Neural progenitor cell (in vitro differentiated cells): ENCODE measurements around the gene ARHGEF35. TPM values are rescaled to one million over a fixed set of nuclear protein-coding genes. Genes with fewer than 3 reads are reported as not detected.
A peak's percentile ranks its signal among the peaks of the same experiment; 100 is the strongest.
"Not testable (repeated sequence)": the region's sequence is repeated elsewhere in the genome, so short reads cannot be mapped to it uniquely, and the experiment has no call there.

Experiments used
- DNase-seq: peaks from one replicate; pipeline ENCODE4 v3.0.0-alpha.2; 2016; ENCODE audit warnings: low spot score
- H2AFZ ChIP-seq: fragments of 200-600 bp; sonication (generic); replicated peaks from 2 replicates; pipeline ENCODE4 v1.6.1; 2016; ENCODE audit warnings: antibody characterized with exemption
- H3F3A ChIP-seq: fragments of 200-600 bp; sonication (generic); 2 replicates; pipeline ENCODE4 v1.6.1; 2016; ENCODE audit warnings: antibody characterized with exemption, low read depth
- H3K27ac ChIP-seq: fragments of 200-600 bp; sonication (generic); 2 replicates; pipeline ENCODE4 v1.5.1; 2016; ENCODE audit warnings: mild to moderate bottlenecking
- H3K27me3 ChIP-seq: fragments of 200-600 bp; sonication (generic); 2 replicates; pipeline ENCODE4 v1.6.1; 2016; ENCODE audit warnings: mild to moderate bottlenecking, moderate library complexity
- H3K36me3 ChIP-seq: fragments of 200-600 bp; sonication (generic); 2 replicates; pipeline ENCODE4 v1.5.1; 2016
- H3K4me1 ChIP-seq: fragments of 200-600 bp; sonication (generic); 2 replicates; pipeline ENCODE4 v1.6.1; 2016; ENCODE audit warnings: mixed run types
- H3K4me2 ChIP-seq: fragments of 200-600 bp; sonication (generic); 2 replicates; pipeline ENCODE4 v1.6.1; 2016
- H3K4me3 ChIP-seq: fragments of 200-600 bp; sonication (generic); 2 replicates; pipeline ENCODE4 v1.5.1; 2016
- H3K79me2 ChIP-seq: fragments of 200-600 bp; sonication (generic); 2 replicates; pipeline ENCODE4 v1.6.1; 2016; ENCODE audit warnings: low read depth
- H3K9ac ChIP-seq: fragments of 200-600 bp; sonication (generic); 2 replicates; pipeline ENCODE4 v1.6.1; 2016
- H3K9me3 ChIP-seq: fragments of 200-600 bp; sonication (generic); 2 replicates; pipeline ENCODE4 v1.5.1; 2016; ENCODE audit warnings: low read depth
- H4K20me1 ChIP-seq: fragments of 200-600 bp; sonication (generic); 2 replicates; pipeline ENCODE4 v1.6.1; 2016; ENCODE audit warnings: low read depth
- H3K27ac Mint-ChIP-seq: 3 replicates; pipeline ENCODE4 v1.8.0; 2021; ENCODE audit warnings: mixed read lengths
- H3K27me3 Mint-ChIP-seq: 2 replicates; pipeline ENCODE4 v1.8.0; 2022; ENCODE audit warnings: low read depth, mild to moderate bottlenecking, inconsistent platforms, moderate library complexity, mixed read lengths; ENCODE audit not compliant: insufficient read depth
- H3K36me3 Mint-ChIP-seq: 3 replicates; pipeline ENCODE4 v1.8.0; 2021; ENCODE audit warnings: mixed read lengths
- H3K4me1 Mint-ChIP-seq: 3 replicates; pipeline ENCODE4 v1.8.0; 2021; ENCODE audit warnings: mixed read lengths
- H3K4me3 Mint-ChIP-seq: 3 replicates; pipeline ENCODE4 v1.8.0; 2021; ENCODE audit warnings: mild to moderate bottlenecking, moderate library complexity, mixed read lengths
- H3K9me3 Mint-ChIP-seq: 3 replicates; pipeline ENCODE4 v1.8.0; 2020; ENCODE audit warnings: mixed read lengths
- CTCF ChIP-seq: fragments of 200-600 bp; sonication (generic); IDR thresholded peaks from 2 replicates; pipeline ENCODE4 v1.5.1; 2017; ENCODE audit warnings: antibody characterized with exemption, mild to moderate bottlenecking
- EZH2 ChIP-seq: fragments of 200-600 bp; sonication (generic); IDR thresholded peaks from 2 replicates; pipeline ENCODE4 v1.6.1; 2017; ENCODE audit warnings: antibody characterized with exemption, mild to moderate bottlenecking, moderate library complexity
- EZH2phosphoT487 ChIP-seq: fragments of 200-600 bp; sonication (generic); IDR thresholded peaks from 2 replicates; pipeline ENCODE4 v1.6.1; 2017; ENCODE audit warnings: antibody characterized with exemption
- total RNA-seq: library from RNA; depleted of rRNA; stranded (reverse); fragments of >200 nt; gene quantifications from 2 replicates; pipeline ENCODE4 v1.2.3, GENCODE V29; 2015; ENCODE audit warnings: low replicate concordance

Gene ARHGEF35
- total RNA-seq, 1 donor from 2014 or later: 0.97 TPM

DNA sequence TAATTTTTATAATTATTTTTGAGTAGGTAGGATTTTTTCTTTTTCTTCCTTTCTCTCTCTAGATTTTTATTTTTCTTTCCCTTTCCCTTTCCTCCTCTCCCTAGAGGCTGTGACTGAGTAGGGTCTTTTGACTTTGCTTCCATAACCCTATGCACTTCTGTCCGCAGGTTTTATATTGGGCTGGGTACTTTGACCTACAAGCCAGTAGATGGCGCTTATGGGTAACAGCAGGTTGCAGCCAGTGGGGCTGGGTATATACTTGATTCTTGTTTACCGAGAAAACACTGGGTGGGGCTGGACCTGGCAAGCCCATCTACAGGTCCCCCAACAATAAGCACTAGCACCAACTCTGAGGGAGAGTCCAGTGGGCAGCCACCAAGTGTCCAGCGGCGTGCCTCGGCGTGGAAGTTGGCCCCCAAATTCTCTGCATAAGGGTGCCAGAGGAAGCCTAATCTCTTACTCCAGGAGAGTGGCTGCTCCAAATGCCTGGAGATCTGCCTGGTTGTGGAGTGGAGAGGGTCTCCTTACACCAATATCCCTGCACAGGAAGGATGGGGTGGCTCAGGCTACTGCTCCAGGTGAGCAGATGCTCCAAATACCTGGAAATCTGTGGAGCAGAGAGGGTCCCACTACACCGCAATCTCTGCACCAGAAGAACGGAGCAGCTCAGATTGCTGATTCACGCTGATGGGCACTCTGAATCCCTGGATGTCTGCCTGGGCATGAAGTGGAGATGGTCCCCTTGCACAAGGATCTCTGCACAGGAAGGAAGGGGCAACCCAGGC lies 17.1 kb downstream of the ARHGEF35 start:
- not testable (repeated sequence) for H3K36me3 Mint-ChIP-seq, H3K4me1 Mint-ChIP-seq, H4K20me1 ChIP-seq, H3K27ac ChIP-seq, H2AFZ ChIP-seq, H3K4me3 ChIP-seq, H3K9me3 ChIP-seq, H3K27ac Mint-ChIP-seq, H3F3A ChIP-seq, H3K4me1 ChIP-seq, H3K27me3 Mint-ChIP-seq, H3K9ac ChIP-seq, H3K27me3 ChIP-seq, H3K4me3 Mint-ChIP-seq, H3K36me3 ChIP-seq, H3K9me3 Mint-ChIP-seq, H3K4me2 ChIP-seq, H3K79me2 ChIP-seq
- DNase-seq: peak; percentile 50
- TF ChIP-seq CTCF: peak; percentile 65

- H3K27me3 Mint-ChIP-seq: no peaks in the 10 kb centered on the region
- Histone ChIP-seq H3F3A (no peaks in the 10 kb centered on the region), H3K27me3 (no peaks in the 10 kb centered on the region), H3K36me3 (no peaks in the 10 kb centered on the region), H4K20me1 (no peaks in the 10 kb centered on the region), H3K9ac (no peak overlapping the region), H3K4me1 (no peaks in the 10 kb centered on the region), H3K4me3 (no peak overlapping the region), H3K4me2 (no peak overlapping the region), H3K9me3 (no peaks in the 10 kb centered on the region), H3K79me2 (no peaks in the 10 kb centered on the region), H3K27ac (no peak overlapping the region), H2AFZ (no peak overlapping the region)
- no peaks in the 10 kb centered on the region for H3K9me3 Mint-ChIP-seq
- H3K4me3 Mint-ChIP-seq: no peak overlapping the region
- no peaks in the 10 kb centered on the region for H3K36me3 Mint-ChIP-seq
- TF ChIP-seq EZH2 (no peak), EZH2phosphoT487 (no peak), CTCF (no peak)
- no peak overlapping the region for H3K27ac Mint-ChIP-seq
- DNase-seq: no peak
- no peaks in the 10 kb centered on the region for H3K4me1 Mint-ChIP-seq
Measured at GRCh38 chr7:144174613-144175012, 21.0 kb downstream of the ARHGEF35 start.

DNA sequence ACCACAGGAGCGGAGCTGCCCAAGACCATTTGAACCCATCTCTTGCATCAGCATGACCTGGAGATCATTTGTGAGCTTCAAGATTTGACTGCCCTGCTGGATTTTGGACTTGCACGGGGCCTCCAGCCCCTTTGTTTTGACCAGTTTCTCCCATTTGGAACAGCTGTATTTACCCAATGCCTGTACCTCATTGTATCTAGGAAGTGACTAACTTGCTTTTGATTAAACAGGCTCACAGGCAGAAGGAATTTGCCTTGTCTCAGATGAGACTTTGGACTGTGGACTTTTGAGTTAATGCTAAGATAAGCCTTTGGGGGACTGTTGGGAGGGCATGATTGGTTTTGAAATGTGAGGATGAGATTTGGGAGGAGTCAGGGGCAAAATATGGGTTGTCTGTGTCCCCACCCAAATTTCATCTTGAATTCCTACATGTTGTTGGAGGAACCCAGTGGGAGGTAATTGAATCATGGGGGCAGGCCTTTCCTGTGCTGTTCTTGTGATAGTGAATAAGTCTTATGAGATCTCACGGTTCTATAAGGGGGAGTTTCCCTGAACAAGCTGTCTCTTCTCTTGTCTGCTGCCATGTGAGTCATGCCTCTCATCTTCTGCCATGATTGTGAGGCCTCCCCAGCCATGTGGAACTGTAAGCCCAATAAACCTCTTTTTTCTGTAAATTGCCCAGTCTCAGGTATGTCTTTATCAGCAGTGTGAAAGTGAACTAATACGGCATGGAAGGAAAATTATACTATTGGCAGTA lies 23.9 kb downstream of the ARHGEF35 start:
- DNase-seq, H3K79me2 ChIP-seq, H3K36me3 Mint-ChIP-seq, H3F3A ChIP-seq, H3K27me3 ChIP-seq, H3K4me1 ChIP-seq, H3K36me3 ChIP-seq, H3K9me3 ChIP-seq, H3K27me3 Mint-ChIP-seq, H3K27ac ChIP-seq, H3K4me3 ChIP-seq, H3K27ac Mint-ChIP-seq, H4K20me1 ChIP-seq, H3K4me3 Mint-ChIP-seq, H3K4me1 Mint-ChIP-seq, H3K4me2 ChIP-seq, H2AFZ ChIP-seq, H3K9ac ChIP-seq, H3K9me3 Mint-ChIP-seq: not testable (repeated sequence)

- no peak for TF ChIP-seq EZH2
- no peak for TF ChIP-seq EZH2phosphoT487
- no peak for TF ChIP-seq CTCF
- no peaks in the 10 kb centered on the region for H3K4me1 Mint-ChIP-seq
- Histone ChIP-seq H3K4me1 (no peaks in the 10 kb centered on the region), H3F3A (no peaks in the 10 kb centered on the region), H2AFZ (no peak overlapping the region), H4K20me1 (no peaks in the 10 kb centered on the region), H3K36me3 (no peaks in the 10 kb centered on the region), H3K27ac (no peak overlapping the region), H3K4me2 (no peak overlapping the region), H3K9me3 (no peaks in the 10 kb centered on the region), H3K4me3 (no peak overlapping the region), H3K79me2 (no peaks in the 10 kb centered on the region), H3K9ac (no peak overlapping the region), H3K27me3 (no peaks in the 10 kb centered on the region)
- DNase-seq: no peak
- H3K27me3 Mint-ChIP-seq: no peaks in the 10 kb centered on the region
- no peak overlapping the region for H3K27ac Mint-ChIP-seq
- H3K4me3 Mint-ChIP-seq: no peak overlapping the region
- H3K9me3 Mint-ChIP-seq: no peaks in the 10 kb centered on the region
- no peaks in the 10 kb centered on the region for H3K36me3 Mint-ChIP-seq
Measured at GRCh38 chr7:144164784-144165183, 30.8 kb downstream of the ARHGEF35 start.
